Mesendoderm (in vitro differentiated cells): ENCODE measurements around the gene FAM131C.
"Not testable (repeated sequence)": the region's sequence is repeated elsewhere in the genome, so short reads cannot be mapped to it uniquely, and the experiment has no call there.

ENCODE experiments used
- DNase-seq: peaks from one replicate; pipeline ENCODE4 v3.0.0; 2013
- H2AK5ac ChIP-seq: 2 replicates; pipeline ENCODE4 v1.6.1; 2013; ENCODE audit warnings: low read length, inconsistent platforms
- H2BK120ac ChIP-seq: 2 replicates; pipeline ENCODE4 v1.6.1; 2013; ENCODE audit warnings: low read depth, mild to moderate bottlenecking, low read length, moderate library complexity, mixed read lengths
- H2BK15ac ChIP-seq: replicated peaks from 2 replicates; pipeline ENCODE4 v1.6.1; 2013; ENCODE audit warnings: low read depth, mild to moderate bottlenecking, moderate library complexity
- H2BK5ac ChIP-seq: 2 replicates; pipeline ENCODE4 v1.6.1; 2013; ENCODE audit warnings: low read length, inconsistent platforms
- H3K18ac ChIP-seq: 2 replicates; pipeline ENCODE4 v1.6.1; 2013; ENCODE audit warnings: mild to moderate bottlenecking, low read length, mixed read lengths
- H3K23ac ChIP-seq: one replicate; pipeline ENCODE4 v1.6.1; 2013; ENCODE audit warnings: low read length
- H3K27ac ChIP-seq: 2 replicates; pipeline ENCODE4 v1.5.1; 2013; ENCODE audit warnings: low read depth, mild to moderate bottlenecking, inconsistent platforms, low read length, moderate library complexity
- H3K27me3 ChIP-seq: 2 replicates; pipeline ENCODE4 v1.6.1; 2013; ENCODE audit warnings: low read length, control low read depth, mild to moderate bottlenecking, inconsistent platforms; ENCODE audit not compliant: insufficient read depth, poor library complexity
- H3K36me3 ChIP-seq: 2 replicates; pipeline ENCODE4 v1.6.1; 2013; ENCODE audit warnings: low read length, inconsistent platforms; ENCODE audit not compliant: control insufficient read depth, insufficient read depth
- H3K4ac ChIP-seq: one replicate; pipeline ENCODE4 v1.6.1; 2013; ENCODE audit warnings: low read depth, mild to moderate bottlenecking, low read length, moderate library complexity
- H3K4me1 ChIP-seq: 2 replicates; pipeline ENCODE4 v1.6.1; 2013; ENCODE audit warnings: low read depth, low read length, inconsistent platforms; ENCODE audit not compliant: control insufficient read depth
- H3K4me2 ChIP-seq: 2 replicates; pipeline ENCODE4 v1.6.1; 2013; ENCODE audit warnings: low read length
- H3K4me3 ChIP-seq: 2 replicates; pipeline ENCODE4 v1.5.1; 2013; ENCODE audit warnings: mild to moderate bottlenecking, low read length
- H3K56ac ChIP-seq: one replicate; pipeline ENCODE4 v1.6.1; 2013; ENCODE audit warnings: low read length
- H3K79me1 ChIP-seq: 2 replicates; pipeline ENCODE4 v1.6.1; 2013; ENCODE audit warnings: low read length, inconsistent platforms
- H3K79me2 ChIP-seq: 2 replicates; pipeline ENCODE4 v1.6.1; 2013; ENCODE audit warnings: mild to moderate bottlenecking, low read length; ENCODE audit not compliant: control insufficient read depth, insufficient read depth
- H3K9ac ChIP-seq: 2 replicates; pipeline ENCODE4 v1.6.1; 2013; ENCODE audit warnings: low read length, inconsistent platforms
- H4K5ac ChIP-seq: one replicate; pipeline ENCODE4 v1.6.1; 2013; ENCODE audit warnings: low read length
- H4K8ac ChIP-seq: one replicate; pipeline ENCODE4 v1.6.1; 2013; ENCODE audit warnings: low read depth, mild to moderate bottlenecking, control low read depth, low read length, moderate library complexity
- WGBS: extraction: QIAGEN DNeasy Blood & Tissue Kit; methylation state at CpG from one replicate; pipeline ENCODE4 v1.1.7; 2013; ENCODE audit warnings: low lambda C conversion rate, missing lambda C conversion rate; ENCODE audit not compliant: insufficient coverage; ENCODE audit errors: extremely low coverage; 5-methylcytosine and 5-hydroxymethylcytosine counted together

The FAM131C gene

GRCh38 chr1:16028237-16029002, 45.0 kb downstream of the FAM131C start:
- H3K36me3 ChIP-seq = no peaks in the 10 kb centered on the region
- no peaks in the 10 kb centered on the region for H3K27me3 ChIP-seq
- H3K4ac ChIP-seq = no peak overlapping the region
- H3K23ac ChIP-seq = no peak overlapping the region
- H3K4me2 ChIP-seq = no peak overlapping the region
- H3K9ac ChIP-seq = no peak overlapping the region
- H2BK120ac ChIP-seq = no peak overlapping the region
- no peak overlapping the region for H3K18ac ChIP-seq
- no peak overlapping the region for H3K56ac ChIP-seq
- H3K27ac ChIP-seq = no peak overlapping the region
- no peaks in the 10 kb centered on the region for H3K79me1 ChIP-seq
- H3K4me3 ChIP-seq = no peak overlapping the region
- H2BK5ac ChIP-seq = no peak overlapping the region
- DNase-seq = no peak
- H3K4me1 ChIP-seq = no peaks in the 10 kb centered on the region
- H4K5ac ChIP-seq = no peak overlapping the region
- no peaks in the 10 kb centered on the region for H3K79me2 ChIP-seq
- H2AK5ac ChIP-seq = no peak overlapping the region
- no CpG with 5 or more reads among the region's 19 CpGs for WGBS
- no peak overlapping the region for H2BK15ac ChIP-seq
- no peak overlapping the region for H4K8ac ChIP-seq

DNA sequence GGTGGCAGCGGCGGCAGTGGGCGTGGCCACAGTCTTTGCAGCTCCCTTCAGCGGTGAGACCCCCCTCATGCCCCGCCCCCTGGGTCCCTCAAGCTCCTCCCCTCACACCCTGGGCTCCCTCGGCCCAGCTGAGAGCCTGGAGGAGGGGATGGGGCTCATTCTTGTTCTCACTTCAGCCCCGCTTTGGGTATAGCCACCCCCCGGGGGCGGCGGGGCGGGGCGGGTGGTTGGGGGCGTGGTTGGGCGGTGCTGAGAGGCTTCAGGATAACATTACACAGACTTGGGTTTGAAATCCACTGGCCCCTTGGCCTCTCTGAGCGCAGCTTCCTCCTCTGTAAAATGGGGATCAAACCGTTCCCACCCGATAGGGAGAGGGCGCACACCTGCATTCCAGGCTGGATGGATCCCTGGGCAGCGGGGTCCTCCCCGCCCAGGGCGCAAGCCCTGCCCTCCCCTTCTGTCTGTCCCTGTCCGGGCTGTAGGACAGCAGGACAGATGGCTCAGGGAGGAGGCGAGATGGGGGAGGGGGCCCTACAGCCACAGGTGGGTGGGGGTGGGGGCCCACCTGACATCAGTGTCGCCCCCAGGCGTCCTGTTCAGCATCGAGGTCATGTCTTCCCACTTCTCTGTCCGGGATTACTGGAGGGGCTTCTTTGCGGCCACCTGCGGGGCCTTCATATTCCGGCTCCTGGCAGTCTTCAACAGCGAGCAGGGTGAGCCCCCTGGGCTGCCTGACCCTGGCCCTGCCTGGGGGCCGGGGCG, 46.5 kb downstream of the FAM131C start:
- Histone ChIP-seq H3K4me3 (no peak overlapping the region), H4K8ac (no peak overlapping the region), H3K27ac (no peak overlapping the region), H2BK15ac (no peak overlapping the region), H3K56ac (peak overlapping the region; percentile 69), H3K23ac (no peak overlapping the region), H2AK5ac (no peak overlapping the region), H3K18ac (no peak overlapping the region), H3K27me3 (no peaks in the 10 kb centered on the region), H3K4ac (no peak overlapping the region), H3K36me3 (no peaks in the 10 kb centered on the region), H2BK120ac (no peak overlapping the region), H3K4me2 (peak overlapping the region; percentile 39), H3K9ac (peak overlapping the region; percentile 56), H2BK5ac (no peak overlapping the region), H3K79me2 (no peaks in the 10 kb centered on the region), H3K4me1 (no peaks in the 10 kb centered on the region), H3K79me1 (no peaks in the 10 kb centered on the region), H4K5ac (no peak overlapping the region)
- DNase-seq = peak; percentile 95
- no CpG with 5 or more reads among the region's 33 CpGs for WGBS

DNA sequence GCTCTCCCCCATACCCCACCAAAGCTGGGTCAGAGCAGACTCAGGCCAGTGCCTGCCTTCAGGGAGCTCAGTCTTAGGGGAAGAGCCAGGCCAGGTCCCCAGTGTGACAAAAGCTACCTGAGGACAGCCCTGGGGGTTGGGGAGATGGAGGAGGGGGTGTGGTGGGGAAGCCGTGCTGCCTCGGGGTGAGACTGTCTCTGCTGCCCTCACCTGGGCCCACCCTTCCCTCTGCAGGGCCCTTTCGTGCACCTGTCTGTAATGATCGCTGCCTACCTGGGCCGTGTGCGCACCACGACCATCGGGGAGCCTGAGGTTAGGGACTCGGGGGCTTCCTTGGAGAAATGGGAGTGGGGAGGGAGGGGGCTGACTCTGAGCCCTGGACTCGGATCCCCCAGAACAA, 47.1 kb downstream of the FAM131C start:
- not testable (repeated sequence) for H2BK120ac ChIP-seq, H3K18ac ChIP-seq, H3K4me1 ChIP-seq, H3K4ac ChIP-seq, H3K4me3 ChIP-seq, H4K8ac ChIP-seq, H3K79me1 ChIP-seq, H2BK15ac ChIP-seq, H3K27ac ChIP-seq, H3K79me2 ChIP-seq, DNase-seq, H3K27me3 ChIP-seq, H4K5ac ChIP-seq, H3K23ac ChIP-seq, H3K9ac ChIP-seq, H3K36me3 ChIP-seq, H2AK5ac ChIP-seq, H3K4me2 ChIP-seq, H2BK5ac ChIP-seq
- H3K56ac ChIP-seq = peak overlapping the region; percentile 15
- no CpG with 5 or more reads among the region's 10 CpGs for WGBS

- Histone ChIP-seq H3K79me2 (no peaks in the 10 kb centered on the region), H3K27ac (no peak overlapping the region), H3K18ac (no peak overlapping the region), H2BK5ac (no peak overlapping the region), H2BK120ac (no peak overlapping the region), H3K4me3 (no peak overlapping the region), H3K4me1 (no peaks in the 10 kb centered on the region), H3K36me3 (no peaks in the 10 kb centered on the region), H3K56ac (no peak overlapping the region), H3K79me1 (no peaks in the 10 kb centered on the region), H3K9ac (no peak overlapping the region), H3K27me3 (no peaks in the 10 kb centered on the region), H4K5ac (no peak overlapping the region), H2AK5ac (no peak overlapping the region), H3K4me2 (no peak overlapping the region), H4K8ac (no peak overlapping the region), H3K23ac (no peak overlapping the region), H3K4ac (no peak overlapping the region), H2BK15ac (no peak overlapping the region)
- DNase-seq = no peak
- WGBS = no CpG with 5 or more reads among the region's 7 CpGs
Measured at GRCh38 chr1:16023050-16023653, 50.3 kb downstream of the FAM131C start.

DNA sequence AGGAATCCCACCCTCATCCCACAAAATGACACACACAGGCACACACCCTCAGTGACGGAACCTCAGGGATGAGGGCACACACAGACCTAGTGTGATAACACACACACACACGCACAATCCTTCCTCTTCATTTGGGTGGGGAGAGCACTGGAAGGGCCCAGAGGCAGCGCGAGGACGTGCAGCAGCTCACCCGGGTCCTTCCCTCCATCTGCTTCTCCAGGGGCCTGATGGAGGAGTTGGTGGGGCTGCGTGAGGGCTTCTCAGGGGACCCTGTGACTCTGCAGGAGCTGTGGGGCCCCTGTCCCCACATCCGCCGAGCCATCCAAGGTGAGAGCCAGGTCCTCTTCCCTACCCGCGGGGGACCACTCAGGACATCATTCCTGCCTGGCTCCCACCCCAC, 51.1 kb downstream of the FAM131C start:
- WGBS = no CpG with 5 or more reads among the region's 11 CpGs
- Histone ChIP-seq H2BK5ac (no peak overlapping the region), H3K18ac (no peak overlapping the region), H3K23ac (no peak overlapping the region), H3K36me3 (no peaks in the 10 kb centered on the region), H3K79me1 (no peaks in the 10 kb centered on the region), H2BK120ac (no peak overlapping the region), H3K56ac (no peak overlapping the region), H3K79me2 (no peaks in the 10 kb centered on the region), H3K4me3 (no peak overlapping the region), H3K4ac (no peak overlapping the region), H3K4me2 (no peak overlapping the region), H4K5ac (no peak overlapping the region), H3K4me1 (no peaks in the 10 kb centered on the region), H2AK5ac (no peak overlapping the region), H3K27me3 (no peaks in the 10 kb centered on the region), H3K9ac (no peak overlapping the region), H4K8ac (no peak overlapping the region), H2BK15ac (no peak overlapping the region), H3K27ac (no peak overlapping the region)
- no peak for DNase-seq
